Glutamatergic neuron (in vitro differentiated cells): ENCODE measurements around the gene PI16. TPM values are rescaled to one million over a fixed set of nuclear protein-coding genes. Genes with fewer than 3 reads are reported as not detected.

ENCODE experiments used
- DNase-seq: peaks from one replicate; pipeline ENCODE4 v3.0.0; 2022
- H3K27ac Mint-ChIP-seq: one replicate; pipeline ENCODE4 v1.8.0; 2020; ENCODE audit warnings: mild to moderate bottlenecking, mixed read lengths, inconsistent platforms; ENCODE audit not compliant: unreplicated experiment
- H3K27me3 Mint-ChIP-seq: one replicate; pipeline ENCODE4 v1.8.0; 2020; ENCODE audit warnings: mild to moderate bottlenecking, moderate library complexity, mixed read lengths, inconsistent platforms; ENCODE audit not compliant: unreplicated experiment
- H3K36me3 Mint-ChIP-seq: one replicate; pipeline ENCODE4 v1.8.0; 2020; ENCODE audit warnings: mild to moderate bottlenecking, mixed read lengths, inconsistent platforms; ENCODE audit not compliant: unreplicated experiment
- H3K4me1 Mint-ChIP-seq: one replicate; pipeline ENCODE4 v1.8.0; 2020; ENCODE audit warnings: mild to moderate bottlenecking, low read depth, mixed read lengths, inconsistent platforms; ENCODE audit not compliant: unreplicated experiment
- H3K4me3 Mint-ChIP-seq: one replicate; pipeline ENCODE4 v1.8.0; 2020; ENCODE audit warnings: mild to moderate bottlenecking, mixed read lengths, inconsistent platforms; ENCODE audit not compliant: unreplicated experiment
- H3K9me3 Mint-ChIP-seq: one replicate; pipeline ENCODE4 v1.8.0; 2020; ENCODE audit warnings: mild to moderate bottlenecking, moderate library complexity, mixed read lengths, inconsistent platforms; ENCODE audit not compliant: unreplicated experiment
- CTCF ChIP-seq: fragments of 200-600 bp; sonication (generic); IDR thresholded peaks from one replicate; pipeline ENCODE4 v1.5.0; 2021; ENCODE audit not compliant: partially characterized antibody, unreplicated experiment
- total RNA-seq: library from RNA; stranded (reverse); fragmentation: NEBNext Ultra II Directional; extraction: Animal tissue kit (Norgen Biotek cat#: 25700); gene quantifications from one replicate; pipeline ENCODE4 v1.2.1, GENCODE V29; 2021; ENCODE audit not compliant: unreplicated experiment

The PI16 gene
- total RNA-seq, 1 donor from 2014 or later, result not detected

- peaks cover 3% of the 10 kb centered on the region for H3K9me3 Mint-ChIP-seq
- peaks cover 2% of the 10 kb centered on the region for H3K27me3 Mint-ChIP-seq
- no peak for TF ChIP-seq CTCF
- no peak overlapping the region for H3K4me3 Mint-ChIP-seq
- no peaks in the 10 kb centered on the region for H3K36me3 Mint-ChIP-seq
- H3K27ac Mint-ChIP-seq, result no peak overlapping the region
- no peak for DNase-seq
- no peaks in the 10 kb centered on the region for H3K4me1 Mint-ChIP-seq
Observed at GRCh38 chr6:36969240-36969691, 14.7 kb downstream of the PI16 start.

GRCh38 chr6:36969988-36970891, 15.7 kb downstream of the PI16 start:
- DNase-seq, result no peak
- no peak overlapping the region for H3K27ac Mint-ChIP-seq
- H3K4me3 Mint-ChIP-seq, result no peak overlapping the region
- peaks cover 2% of the 10 kb centered on the region for H3K27me3 Mint-ChIP-seq
- TF ChIP-seq CTCF, result no peak
- peaks cover 3% of the 10 kb centered on the region for H3K9me3 Mint-ChIP-seq
- no peaks in the 10 kb centered on the region for H3K36me3 Mint-ChIP-seq
- no peaks in the 10 kb centered on the region for H3K4me1 Mint-ChIP-seq

GRCh38 chr6:36970892-36971842, 16.6 kb downstream of the PI16 start:
- H3K9me3 Mint-ChIP-seq, result peaks cover 3% of the 10 kb centered on the region
- H3K4me3 Mint-ChIP-seq, result no peak overlapping the region
- no peaks in the 10 kb centered on the region for H3K36me3 Mint-ChIP-seq
- no peak for DNase-seq
- no peak for TF ChIP-seq CTCF
- no peak overlapping the region for H3K27ac Mint-ChIP-seq
- no peaks in the 10 kb centered on the region for H3K4me1 Mint-ChIP-seq
- H3K27me3 Mint-ChIP-seq, result peaks cover 2% of the 10 kb centered on the region

GRCh38 chr6:36971921-36972673, 17.6 kb downstream of the PI16 start:
- Mint-ChIP-seq H3K36me3 (no peaks in the 10 kb centered on the region), H3K27ac (no peak overlapping the region), H3K4me3 (no peak overlapping the region), H3K4me1 (no peaks in the 10 kb centered on the region), H3K27me3 (peaks cover 2% of the 10 kb centered on the region), H3K9me3 (peaks cover 2% of the 10 kb centered on the region)
- TF ChIP-seq CTCF, result no peak
- DNase-seq, result no peak
